ENCODE measurements around the gene GPR152. TPM values are rescaled to one million over a fixed set of nuclear protein-coding genes. Genes with fewer than 3 reads are reported as not detected.

Gene GPR152
- total and polyA plus RNA-seq, 2 of the 8 experiments (the other 6 are each of a cell fraction or from before 2014, with no cell fraction given) = not detected

- TF ChIP-seq, protein P1, sequence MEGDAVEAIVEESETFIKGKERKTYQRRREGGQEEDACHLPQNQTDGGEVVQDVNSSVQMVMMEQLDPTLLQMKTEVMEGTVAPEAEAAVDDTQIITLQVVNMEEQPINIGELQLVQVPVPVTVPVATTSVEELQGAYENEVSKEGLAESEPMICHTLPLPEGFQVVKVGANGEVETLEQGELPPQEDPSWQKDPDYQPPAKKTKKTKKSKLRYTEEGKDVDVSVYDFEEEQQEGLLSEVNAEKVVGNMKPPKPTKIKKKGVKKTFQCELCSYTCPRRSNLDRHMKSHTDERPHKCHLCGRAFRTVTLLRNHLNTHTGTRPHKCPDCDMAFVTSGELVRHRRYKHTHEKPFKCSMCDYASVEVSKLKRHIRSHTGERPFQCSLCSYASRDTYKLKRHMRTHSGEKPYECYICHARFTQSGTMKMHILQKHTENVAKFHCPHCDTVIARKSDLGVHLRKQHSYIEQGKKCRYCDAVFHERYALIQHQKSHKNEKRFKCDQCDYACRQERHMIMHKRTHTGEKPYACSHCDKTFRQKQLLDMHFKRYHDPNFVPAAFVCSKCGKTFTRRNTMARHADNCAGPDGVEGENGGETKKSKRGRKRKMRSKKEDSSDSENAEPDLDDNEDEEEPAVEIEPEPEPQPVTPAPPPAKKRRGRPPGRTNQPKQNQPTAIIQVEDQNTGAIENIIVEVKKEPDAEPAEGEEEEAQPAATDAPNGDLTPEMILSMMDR (IDR thresholded peaks at IDR 0.05; ENCODE audit: control extremely low read depth in 1 of 3, insufficient read depth in 1 of 3, low read depth in 1 of 3, low read length in 3 of 3) = peak; percentile 45 to 63 (median 59)
- peak; percentile 57 for TF ChIP-seq ASH2L (IDR thresholded peaks at IDR 0.05; ENCODE audit: low read length)
- TF ChIP-seq SP1 (IDR thresholded peaks at IDR 0.05; ENCODE audit: low read depth, low read length) = peak; percentile 88
- peak; percentile 38 for TF ChIP-seq KDM4A (IDR thresholded peaks at IDR 0.05; ENCODE audit: low read depth, low read length, severe bottlenecking)
These were observed 16.4 kb upstream of the GPR152 start, which contains the start of gene TMEM134 (continued) for GRCh38 chr11:67468759-67469507.

Data from H1 (cell line).